Measurements from ENCODE around the gene CLCN3. TPM values are rescaled to one million over a fixed set of nuclear protein-coding genes. Genes with fewer than 3 reads are reported as not detected.

CLCN3 gene
- total RNA-seq, 5 donors from 2014 or later (not counting 1 experiment from before 2014, with no cell fraction given) = 17.3 to 33.7 (median 30.8) TPM

- WGBS (ENCODE audit: insufficient coverage) = no CpG with 5 or more reads among the region's 1 CpG
- Mint-ChIP-seq H3K9me3 (peaks cover 0 to 4% (median 0%) of the 10 kb centered on the region in 3 donors), H3K36me3 (peaks cover 24% of the 10 kb centered on the region), H3K4me3 (no peak overlapping the region), H3K4me1 (peaks cover 48 to 51% (median 51%) of the 10 kb centered on the region in 3 donors), H3K27ac (no peak overlapping the region), H3K27me3 (no peaks in the 10 kb centered on the region)
- no peak for ATAC-seq (replicated peaks in 1 of 4)
- Histone ChIP-seq H3K9me3 (no peaks in the 10 kb centered on the region), H3K27me3 (replicated peaks in 1 of 2; ENCODE audit: control insufficient read depth in 2 of 2, extremely low read depth in 1 of 2, insufficient read depth in 2 of 2, low read length in 1 of 2) (no peaks in the 10 kb centered on the region), H3K27ac (ENCODE audit: low read length) (no peak overlapping the region), H3K36me3 (ENCODE audit: control insufficient read depth in 2 of 2, extremely low read depth in 1 of 2, insufficient read depth in 1 of 2, low read length in 1 of 2) (no peaks in the 10 kb centered on the region), H3K4me3 (ENCODE audit: control insufficient read depth in 1 of 2, extremely low read depth in 1 of 2, low read length in 1 of 2) (no peak overlapping the region), H3K4me1 (ENCODE audit: control insufficient read depth in 1 of 2, extremely low read depth in 1 of 2, insufficient read depth in 2 of 2, low read length in 2 of 2) (peaks cover 0 to 7% of the 10 kb centered on the region in 2 experiments)
- CTCF ChIA-PET = interaction anchor here in 1 of 2 donors (0.6 to 1.3 kb wide), 2 partner anchors 49 to 62 kb away, joined by 3 to 4 read pairs; no protein-coding TSS in a partner anchor
- DNase-seq = no peak
- POLR2A ChIA-PET = interaction anchor here (0.6 to 1.5 kb wide), 5 partner anchors 14 to 805 kb away, joined by 3 to 5 read pairs (median 3); partner anchors contain the start of gene CLCN3 (in 1 of the 2)
Measured at GRCh38 chr4:169661761-169662160, 41.4 kb downstream of the CLCN3 start.

GRCh38 chr4:169662206-169662605, 41.8 kb downstream of the CLCN3 start:
- Histone ChIP-seq H3K4me1 (ENCODE audit: control insufficient read depth in 1 of 2, extremely low read depth in 1 of 2, insufficient read depth in 2 of 2, low read length in 2 of 2) (peaks cover 0 to 7% of the 10 kb centered on the region in 2 experiments), H3K36me3 (ENCODE audit: control insufficient read depth in 2 of 2, extremely low read depth in 1 of 2, insufficient read depth in 1 of 2, low read length in 1 of 2) (no peaks in the 10 kb centered on the region), H3K4me3 (ENCODE audit: control insufficient read depth in 1 of 2, extremely low read depth in 1 of 2, low read length in 1 of 2) (no peak overlapping the region), H3K9me3 (no peaks in the 10 kb centered on the region), H3K27ac (ENCODE audit: low read length) (no peak overlapping the region), H3K27me3 (replicated peaks in 1 of 2; ENCODE audit: control insufficient read depth in 2 of 2, extremely low read depth in 1 of 2, insufficient read depth in 2 of 2, low read length in 1 of 2) (no peaks in the 10 kb centered on the region)
- ATAC-seq (replicated peaks in 1 of 4) = no peak
- Mint-ChIP-seq H3K4me1 (peaks cover 48 to 51% (median 51%) of the 10 kb centered on the region in 3 donors), H3K27ac (no peak overlapping the region), H3K9me3 (peaks cover 0 to 4% (median 0%) of the 10 kb centered on the region in 3 donors), H3K4me3 (no peak overlapping the region), H3K36me3 (peaks cover 25% of the 10 kb centered on the region), H3K27me3 (no peaks in the 10 kb centered on the region)
- no CpG with 5 or more reads among the region's 3 CpGs for WGBS (ENCODE audit: insufficient coverage)
- no peak for DNase-seq
- ChIA-PET CTCF (interaction anchor here in 1 of 2 donors (1.3 kb wide), 1 partner anchor 49 kb away, joined by 3 read pairs; no protein-coding TSS in a partner anchor), POLR2A (interaction anchor here in 1 of 2 donors (1.4 to 1.5 kb wide), 2 partner anchors 13 to 41 kb away, joined by 3 to 5 read pairs; no protein-coding TSS in a partner anchor)

- Histone ChIP-seq H3K36me3 (ENCODE audit: control insufficient read depth in 2 of 2, extremely low read depth in 1 of 2, insufficient read depth in 1 of 2, low read length in 1 of 2) (no peaks in the 10 kb centered on the region), H3K9me3 (no peaks in the 10 kb centered on the region), H3K27me3 (replicated peaks in 1 of 2; ENCODE audit: control insufficient read depth in 2 of 2, extremely low read depth in 1 of 2, insufficient read depth in 2 of 2, low read length in 1 of 2) (no peaks in the 10 kb centered on the region), H3K27ac (ENCODE audit: low read length) (no peak overlapping the region), H3K4me3 (ENCODE audit: control insufficient read depth in 1 of 2, extremely low read depth in 1 of 2, low read length in 1 of 2) (no peak overlapping the region), H3K4me1 (ENCODE audit: control insufficient read depth in 1 of 2, extremely low read depth in 1 of 2, insufficient read depth in 2 of 2, low read length in 2 of 2) (peaks cover 0 to 7% of the 10 kb centered on the region in 2 experiments)
- no peak overlapping the region for H3K4me3 Mint-ChIP-seq
- peaks cover 0 to 4% (median 0%) of the 10 kb centered on the region in 3 donors for H3K9me3 Mint-ChIP-seq
- H3K36me3 Mint-ChIP-seq = peaks cover 33% of the 10 kb centered on the region
- no peak for ATAC-seq (replicated peaks in 1 of 4)
- POLR2A ChIA-PET = no interaction called here
- no CpG with 5 or more reads among the region's 2 CpGs for WGBS (ENCODE audit: insufficient coverage)
- peaks cover 43 to 49% (median 48%) of the 10 kb centered on the region in 3 donors for H3K4me1 Mint-ChIP-seq
- H3K27me3 Mint-ChIP-seq = no peaks in the 10 kb centered on the region
- CTCF ChIA-PET = no interaction called here
- DNase-seq = no peak
- H3K27ac Mint-ChIP-seq = no peak overlapping the region
Measured at GRCh38 chr4:169663402-169663801, 43.0 kb downstream of the CLCN3 start.

GRCh38 chr4:169663831-169664230, 43.5 kb downstream of the CLCN3 start:
- H3K9me3 ChIP-seq = no peaks in the 10 kb centered on the region
- CTCF ChIA-PET = no interaction called here
- H3K36me3 Mint-ChIP-seq = peaks cover 37% of the 10 kb centered on the region
- 100% methylated on average over 1 of the region's 2 CpGs for WGBS (ENCODE audit: insufficient coverage)
- ATAC-seq (replicated peaks in 1 of 4) = no peak
- H3K4me3 ChIP-seq (ENCODE audit: control insufficient read depth in 1 of 2, extremely low read depth in 1 of 2, low read length in 1 of 2) = no peak overlapping the region
- H3K27ac ChIP-seq (ENCODE audit: low read length) = no peak overlapping the region
- H3K4me3 Mint-ChIP-seq = no peak overlapping the region
- peaks cover 43 to 49% (median 49%) of the 10 kb centered on the region in 3 donors for H3K4me1 Mint-ChIP-seq
- peaks cover 0 to 4% (median 0%) of the 10 kb centered on the region in 3 donors for H3K9me3 Mint-ChIP-seq
- no peak overlapping the region for H3K27ac Mint-ChIP-seq
- H3K36me3 ChIP-seq (ENCODE audit: control insufficient read depth in 2 of 2, extremely low read depth in 1 of 2, insufficient read depth in 1 of 2, low read length in 1 of 2) = no peaks in the 10 kb centered on the region
- POLR2A ChIA-PET = no interaction called here
- no peak for DNase-seq
- no peaks in the 10 kb centered on the region for H3K27me3 ChIP-seq (replicated peaks in 1 of 2; ENCODE audit: control insufficient read depth in 2 of 2, extremely low read depth in 1 of 2, insufficient read depth in 2 of 2, low read length in 1 of 2)
- H3K27me3 Mint-ChIP-seq = no peaks in the 10 kb centered on the region
- H3K4me1 ChIP-seq (ENCODE audit: control insufficient read depth in 1 of 2, extremely low read depth in 1 of 2, insufficient read depth in 2 of 2, low read length in 2 of 2) = peaks cover 0 to 7% of the 10 kb centered on the region in 2 experiments

GRCh38 chr4:169664615-169665014, 44.2 kb downstream of the CLCN3 start:
- ChIA-PET POLR2A (interaction anchor here in 1 of 2 donors (0.5 to 1.0 kb wide), 2 partner anchors 52 to 657 kb away, joined by 3 to 6 read pairs; partner anchors contain the start of gene NEK1), CTCF (no interaction called here)
- Mint-ChIP-seq H3K4me1 (peaks cover 35 to 49% (median 43%) of the 10 kb centered on the region in 3 donors), H3K36me3 (peaks cover 42% of the 10 kb centered on the region), H3K9me3 (peaks cover 0 to 4% (median 0%) of the 10 kb centered on the region in 3 donors), H3K4me3 (no peak overlapping the region), H3K27ac (no peak overlapping the region), H3K27me3 (no peaks in the 10 kb centered on the region)
- Histone ChIP-seq H3K36me3 (ENCODE audit: control insufficient read depth in 2 of 2, extremely low read depth in 1 of 2, insufficient read depth in 1 of 2, low read length in 1 of 2) (no peaks in the 10 kb centered on the region), H3K27ac (ENCODE audit: low read length) (no peak overlapping the region), H3K4me3 (ENCODE audit: control insufficient read depth in 1 of 2, extremely low read depth in 1 of 2, low read length in 1 of 2) (no peak overlapping the region), H3K27me3 (replicated peaks in 1 of 2; ENCODE audit: control insufficient read depth in 2 of 2, extremely low read depth in 1 of 2, insufficient read depth in 2 of 2, low read length in 1 of 2) (no peaks in the 10 kb centered on the region), H3K4me1 (ENCODE audit: control insufficient read depth in 1 of 2, extremely low read depth in 1 of 2, insufficient read depth in 2 of 2, low read length in 2 of 2) (peaks cover 0 to 7% of the 10 kb centered on the region in 2 experiments), H3K9me3 (no peaks in the 10 kb centered on the region)
- DNase-seq (no peak), ATAC-seq (replicated peaks in 1 of 4) (no peak)
- 48% methylated on average over 3 of the region's 4 CpGs for WGBS (ENCODE audit: insufficient coverage)

- no CpG with 5 or more reads among the region's 2 CpGs for WGBS (ENCODE audit: insufficient coverage)
- Mint-ChIP-seq H3K27ac (peak overlapping the region in 1 of 2 donors; percentile 38), H3K9me3 (peaks cover 0 to 4% (median 0%) of the 10 kb centered on the region in 3 donors), H3K27me3 (no peaks in the 10 kb centered on the region), H3K4me3 (peak overlapping the region in 1 of 3 donors; percentile 33), H3K4me1 (peaks cover 29 to 46% (median 37%) of the 10 kb centered on the region in 3 donors), H3K36me3 (peaks cover 45% of the 10 kb centered on the region)
- no peaks in the 10 kb centered on the region for H3K36me3 ChIP-seq (ENCODE audit: control insufficient read depth in 2 of 2, extremely low read depth in 1 of 2, insufficient read depth in 1 of 2, low read length in 1 of 2)
- no peaks in the 10 kb centered on the region for H3K9me3 ChIP-seq
- no peak overlapping the region for H3K4me3 ChIP-seq (ENCODE audit: control insufficient read depth in 1 of 2, extremely low read depth in 1 of 2, low read length in 1 of 2)
- H3K27ac ChIP-seq (ENCODE audit: low read length) = no peak overlapping the region
- ChIA-PET POLR2A (interaction anchor here in 1 of 2 donors (1.0 kb wide), 1 partner anchor 53 kb away, joined by 3 read pairs; the partner anchor contains the start of gene NEK1), CTCF (no interaction called here)
- DNase-seq (no peak), ATAC-seq (replicated peaks in 1 of 4) (no peak)
- H3K27me3 ChIP-seq (replicated peaks in 1 of 2; ENCODE audit: control insufficient read depth in 2 of 2, extremely low read depth in 1 of 2, insufficient read depth in 2 of 2, low read length in 1 of 2) = no peaks in the 10 kb centered on the region
- H3K4me1 ChIP-seq (ENCODE audit: control insufficient read depth in 1 of 2, extremely low read depth in 1 of 2, insufficient read depth in 2 of 2, low read length in 2 of 2) = peaks cover 0 to 7% of the 10 kb centered on the region in 2 experiments
Measured at GRCh38 chr4:169665046-169665737, 44.8 kb downstream of the CLCN3 start.

All from T-cell (primary cell).